Neural cell (in vitro differentiated cells): ENCODE results near the gene TCF23. TPM values are rescaled to one million over a fixed set of nuclear protein-coding genes. Genes with fewer than 3 reads are reported as not detected.

Experiments used
- H2AFZ ChIP-seq: fragments of 200-600, 300-800 bp; sonication (generic), shearing (Covaris generic); 2 replicates; pipeline ENCODE4 v1.6.0; 2014; ENCODE audit warnings: low read depth, mild to moderate bottlenecking, antibody characterized with exemption, low read length, moderate library complexity
- H3F3A ChIP-seq: fragments of 200-600 bp; shearing (Covaris generic); 2 replicates; pipeline ENCODE4 v1.6.1; 2016; ENCODE audit warnings: mild to moderate bottlenecking, moderate library complexity, mixed read lengths, antibody characterized with exemption, low read length; ENCODE audit not compliant: insufficient read depth, poor library complexity, severe bottlenecking
- H3K27ac ChIP-seq: fragments of 200-600, 300-800 bp; sonication (generic), shearing (Covaris generic); 2 replicates; pipeline ENCODE4 v1.5.1; 2014; ENCODE audit warnings: mild to moderate bottlenecking, low read length, moderate library complexity
- H3K27me3 ChIP-seq: fragments of 300-800, 200-600 bp; sonication (generic), shearing (Covaris generic); 2 replicates; pipeline ENCODE4 v1.6.0; 2014; ENCODE audit warnings: mild to moderate bottlenecking, low read depth, low read length, moderate library complexity; ENCODE audit not compliant: insufficient read depth
- H3K36me3 ChIP-seq: fragments of 300-800, 200-600 bp; sonication (generic), shearing (Covaris generic); 2 replicates; pipeline ENCODE4 v1.5.1; 2014; ENCODE audit warnings: mild to moderate bottlenecking, antibody characterized with exemption, low read length, moderate library complexity; ENCODE audit not compliant: insufficient read depth
- H3K4me2 ChIP-seq: fragments of 300-800, 200-600 bp; sonication (generic), shearing (Covaris generic); 2 replicates; pipeline ENCODE4 v1.6.0; 2014; ENCODE audit warnings: mild to moderate bottlenecking, low read length
- H3K4me3 ChIP-seq: fragments of 300-800, 200-600 bp; sonication (generic), shearing (Covaris generic); 2 replicates; pipeline ENCODE4 v1.5.1; 2014; ENCODE audit warnings: mild to moderate bottlenecking, low read length, moderate library complexity
- H3K79me2 ChIP-seq: fragments of 200-600 bp; shearing (Covaris generic); replicated peaks from 2 replicates; pipeline ENCODE4 v1.6.0; 2014; ENCODE audit warnings: mild to moderate bottlenecking, low read length, moderate library complexity; ENCODE audit not compliant: insufficient read depth
- H3K9ac ChIP-seq: fragments of 300-800, 200-600 bp; sonication (generic), shearing (Covaris generic); 2 replicates; pipeline ENCODE4 v1.6.1; 2016; ENCODE audit warnings: mild to moderate bottlenecking, low read length, mixed read lengths
- H3K9me2 ChIP-seq: fragments of 200-600 bp; shearing (Covaris generic); 2 replicates; pipeline ENCODE4 v1.6.1; 2016; ENCODE audit warnings: mild to moderate bottlenecking, low read length, mixed read lengths; ENCODE audit not compliant: insufficient read depth
- H3K9me3 ChIP-seq: fragments of 200-600, 300-800 bp; sonication (generic), shearing (Covaris generic); 2 replicates; pipeline ENCODE4 v1.6.1; 2016; ENCODE audit warnings: mild to moderate bottlenecking, mixed run types, low read length, moderate library complexity, mixed read lengths
- H4K20me1 ChIP-seq: fragments of 200-600 bp; shearing (Covaris generic); 2 replicates; pipeline ENCODE4 v1.6.1; 2016; ENCODE audit warnings: mild to moderate bottlenecking, mixed run types; ENCODE audit not compliant: insufficient read depth
- EP300 ChIP-seq: fragments of 450-650 bp; conservative IDR thresholded peaks from 2 replicates; pipeline ENCODE4 v1.6.1; 2014; ENCODE audit warnings: antibody characterized with exemption, mild to moderate bottlenecking, moderate library complexity; ENCODE audit not compliant: poor library complexity, severe bottlenecking
- EZH2 ChIP-seq: fragments of 200-600, 300-800 bp; shearing (Covaris generic), sonication (generic); IDR thresholded peaks from 2 replicates; pipeline ENCODE4 v1.6.1; 2014; ENCODE audit warnings: antibody characterized with exemption, low read length, borderline replicate concordance, mild to moderate bottlenecking; ENCODE audit not compliant: insufficient read depth, poor library complexity, severe bottlenecking
- MXI1 ChIP-seq: fragments of 450-650 bp; conservative IDR thresholded peaks from 2 replicates; pipeline ENCODE4 v1.6.1; 2014; ENCODE audit warnings: antibody characterized with exemption, mild to moderate bottlenecking; ENCODE audit not compliant: poor library complexity, severe bottlenecking
- POLR2AphosphoS5 ChIP-seq: IDR thresholded peaks from 2 replicates; pipeline ENCODE4 v1.6.1; 2012
- RAD21 ChIP-seq: fragments of 450-650 bp; conservative IDR thresholded peaks from 2 replicates; pipeline ENCODE4 v1.6.1; 2014; ENCODE audit warnings: antibody characterized with exemption, mild to moderate bottlenecking, moderate library complexity
- SMC3 ChIP-seq: fragments of 450-650 bp; conservative IDR thresholded peaks from 2 replicates; pipeline ENCODE4 v1.6.1; 2014; ENCODE audit warnings: antibody characterized with exemption, mild to moderate bottlenecking, moderate library complexity; ENCODE audit not compliant: poor library complexity
- TAF1 ChIP-seq: IDR thresholded peaks from 2 replicates; pipeline ENCODE4 v1.6.1; 2012; ENCODE audit warnings: low read depth
- polyA minus RNA-seq: library from RNA; depleted of rRNA, polyadenylated mRNA; stranded (reverse); fragments of >200 nt; gene quantifications from 2 replicates; pipeline ENCODE4 v1.2.3, GENCODE V29; 2014
- polyA plus RNA-seq: library from polyadenylated mRNA; depleted of rRNA; stranded (reverse); fragments of >200 nt; gene quantifications from 2 replicates; pipeline ENCODE4 v1.2.3, GENCODE V29; 2014
- TF ChIP-seq, protein P1 (sequence below): fragments of 450-650 bp; IDR thresholded peaks from 2 replicates; pipeline ENCODE4 v1.5.1; 2014; ENCODE audit warnings: antibody characterized with exemption, mild to moderate bottlenecking, moderate library complexity; ENCODE audit not compliant: poor library complexity, severe bottlenecking
- TF ChIP-seq, protein P2 (sequence below): IDR thresholded peaks from 2 replicates; pipeline ENCODE4 v1.6.1; 2012; ENCODE audit warnings: borderline replicate concordance

The TCF23 gene
- polyA plus RNA-seq (not detected in 2 replicates), polyA minus RNA-seq (not detected in 2 replicates)

DNA sequence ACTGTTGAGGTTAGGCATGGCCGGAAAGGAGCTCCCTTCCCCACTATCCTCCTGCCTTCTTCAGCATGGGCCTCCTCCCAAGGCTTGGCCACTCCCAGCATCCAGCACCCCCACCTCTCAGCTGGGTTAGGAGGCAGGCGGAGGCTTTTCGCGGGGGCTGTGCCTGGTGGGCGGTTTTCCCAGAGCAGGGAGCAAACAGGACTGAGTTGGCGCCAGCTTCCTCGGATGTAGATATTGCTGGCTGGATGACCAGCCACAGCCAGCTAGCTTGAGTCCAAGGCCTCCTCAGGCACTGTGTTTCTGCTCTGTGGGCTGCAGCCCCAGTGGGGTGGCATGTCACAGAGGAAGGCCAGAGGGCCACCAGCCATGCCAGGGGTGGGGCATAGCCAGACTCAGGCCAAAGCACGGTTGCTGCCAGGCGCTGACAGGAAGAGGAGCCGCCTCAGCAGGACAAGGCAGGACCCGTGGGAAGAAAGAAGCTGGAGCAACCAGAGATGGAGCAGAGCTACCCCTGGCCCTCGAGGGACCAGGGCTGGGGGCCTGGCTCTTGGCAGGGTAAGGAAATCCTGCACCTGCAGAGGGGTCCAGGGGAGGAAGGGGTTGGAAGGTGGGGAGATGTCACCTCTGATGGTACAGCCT, at the start of gene TCF23:
Gene TCF23 (plus strand): TSS at position 204 of the 639 bp plus-strand sequence. CDS start 130 bp downstream, at position 334.
- Histone ChIP-seq H4K20me1 (no peaks in the 10 kb centered on the region), H3F3A (no peaks in the 10 kb centered on the region), H3K4me3 (no peak within 1 kb of the TSS), H3K9me2 (no peaks in the 10 kb centered on the region), H3K36me3 (no peaks in the 10 kb centered on the region), H3K9ac (no peak within 1 kb of the TSS), H3K4me2 (no peak within 1 kb of the TSS), H3K27me3 (no peaks in the 10 kb centered on the region), H3K79me2 (no peaks in the 10 kb centered on the region), H2AFZ (no peak within 1 kb of the TSS), H3K27ac (no peak within 1 kb of the TSS), H3K9me3 (no peaks in the 10 kb centered on the region)
- TF ChIP-seq, protein P1, sequence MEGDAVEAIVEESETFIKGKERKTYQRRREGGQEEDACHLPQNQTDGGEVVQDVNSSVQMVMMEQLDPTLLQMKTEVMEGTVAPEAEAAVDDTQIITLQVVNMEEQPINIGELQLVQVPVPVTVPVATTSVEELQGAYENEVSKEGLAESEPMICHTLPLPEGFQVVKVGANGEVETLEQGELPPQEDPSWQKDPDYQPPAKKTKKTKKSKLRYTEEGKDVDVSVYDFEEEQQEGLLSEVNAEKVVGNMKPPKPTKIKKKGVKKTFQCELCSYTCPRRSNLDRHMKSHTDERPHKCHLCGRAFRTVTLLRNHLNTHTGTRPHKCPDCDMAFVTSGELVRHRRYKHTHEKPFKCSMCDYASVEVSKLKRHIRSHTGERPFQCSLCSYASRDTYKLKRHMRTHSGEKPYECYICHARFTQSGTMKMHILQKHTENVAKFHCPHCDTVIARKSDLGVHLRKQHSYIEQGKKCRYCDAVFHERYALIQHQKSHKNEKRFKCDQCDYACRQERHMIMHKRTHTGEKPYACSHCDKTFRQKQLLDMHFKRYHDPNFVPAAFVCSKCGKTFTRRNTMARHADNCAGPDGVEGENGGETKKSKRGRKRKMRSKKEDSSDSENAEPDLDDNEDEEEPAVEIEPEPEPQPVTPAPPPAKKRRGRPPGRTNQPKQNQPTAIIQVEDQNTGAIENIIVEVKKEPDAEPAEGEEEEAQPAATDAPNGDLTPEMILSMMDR, result no peak
- TF ChIP-seq SMC3, result no peak

DNA sequence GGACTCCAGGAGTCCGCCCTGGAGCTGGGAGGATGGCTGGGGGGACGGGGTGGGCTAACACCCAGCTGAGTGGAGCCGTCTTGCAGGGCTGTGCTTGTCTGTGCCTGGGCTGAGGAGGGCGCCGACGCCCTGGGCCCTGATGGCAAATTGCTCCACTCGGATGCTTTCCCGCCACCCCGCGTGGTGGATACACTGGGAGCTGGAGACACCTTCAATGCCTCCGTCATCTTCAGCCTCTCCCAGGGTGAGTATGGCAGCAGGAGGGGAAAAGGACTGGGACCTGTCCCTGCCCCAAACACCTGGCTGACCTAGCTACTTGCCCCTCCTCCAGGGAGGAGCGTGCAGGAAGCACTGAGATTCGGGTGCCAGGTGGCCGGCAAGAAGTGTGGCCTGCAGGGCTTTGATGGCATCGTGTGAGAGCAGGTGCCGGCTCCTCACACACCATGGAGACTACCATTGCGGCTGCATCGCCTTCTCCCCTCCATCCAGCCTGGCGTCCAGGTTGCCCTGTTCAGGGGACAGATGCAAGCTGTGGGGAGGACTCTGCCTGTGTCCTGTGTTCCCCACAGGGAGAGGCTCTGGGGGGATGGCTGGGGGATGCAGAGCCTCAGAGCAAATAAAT, 49.4 kb upstream of the TCF23 start:
- no peaks in the 10 kb centered on the region for H3K9me3 ChIP-seq
- H3K9ac ChIP-seq, result no peak overlapping the region
- H3K36me3 ChIP-seq, result no peaks in the 10 kb centered on the region
- no peaks in the 10 kb centered on the region for H4K20me1 ChIP-seq
- H2AFZ ChIP-seq, result no peak overlapping the region
- H3K27me3 ChIP-seq, result no peaks in the 10 kb centered on the region
- no peak overlapping the region for H3K4me3 ChIP-seq
- H3K4me2 ChIP-seq, result no peak overlapping the region
- H3K27ac ChIP-seq, result no peak overlapping the region
- no peak for TF ChIP-seq RAD21
- TF ChIP-seq POLR2AphosphoS5, result no peak
- TF ChIP-seq, protein P2, sequence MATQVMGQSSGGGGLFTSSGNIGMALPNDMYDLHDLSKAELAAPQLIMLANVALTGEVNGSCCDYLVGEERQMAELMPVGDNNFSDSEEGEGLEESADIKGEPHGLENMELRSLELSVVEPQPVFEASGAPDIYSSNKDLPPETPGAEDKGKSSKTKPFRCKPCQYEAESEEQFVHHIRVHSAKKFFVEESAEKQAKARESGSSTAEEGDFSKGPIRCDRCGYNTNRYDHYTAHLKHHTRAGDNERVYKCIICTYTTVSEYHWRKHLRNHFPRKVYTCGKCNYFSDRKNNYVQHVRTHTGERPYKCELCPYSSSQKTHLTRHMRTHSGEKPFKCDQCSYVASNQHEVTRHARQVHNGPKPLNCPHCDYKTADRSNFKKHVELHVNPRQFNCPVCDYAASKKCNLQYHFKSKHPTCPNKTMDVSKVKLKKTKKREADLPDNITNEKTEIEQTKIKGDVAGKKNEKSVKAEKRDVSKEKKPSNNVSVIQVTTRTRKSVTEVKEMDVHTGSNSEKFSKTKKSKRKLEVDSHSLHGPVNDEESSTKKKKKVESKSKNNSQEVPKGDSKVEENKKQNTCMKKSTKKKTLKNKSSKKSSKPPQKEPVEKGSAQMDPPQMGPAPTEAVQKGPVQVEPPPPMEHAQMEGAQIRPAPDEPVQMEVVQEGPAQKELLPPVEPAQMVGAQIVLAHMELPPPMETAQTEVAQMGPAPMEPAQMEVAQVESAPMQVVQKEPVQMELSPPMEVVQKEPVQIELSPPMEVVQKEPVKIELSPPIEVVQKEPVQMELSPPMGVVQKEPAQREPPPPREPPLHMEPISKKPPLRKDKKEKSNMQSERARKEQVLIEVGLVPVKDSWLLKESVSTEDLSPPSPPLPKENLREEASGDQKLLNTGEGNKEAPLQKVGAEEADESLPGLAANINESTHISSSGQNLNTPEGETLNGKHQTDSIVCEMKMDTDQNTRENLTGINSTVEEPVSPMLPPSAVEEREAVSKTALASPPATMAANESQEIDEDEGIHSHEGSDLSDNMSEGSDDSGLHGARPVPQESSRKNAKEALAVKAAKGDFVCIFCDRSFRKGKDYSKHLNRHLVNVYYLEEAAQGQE, result no peak
- TF ChIP-seq MXI1, result no peak
- no peak for TF ChIP-seq EZH2
- no peaks in the 10 kb centered on the region for H3K9me2 ChIP-seq
- no peaks in the 10 kb centered on the region for H3F3A ChIP-seq
- no peaks in the 10 kb centered on the region for H3K79me2 ChIP-seq

DNA sequence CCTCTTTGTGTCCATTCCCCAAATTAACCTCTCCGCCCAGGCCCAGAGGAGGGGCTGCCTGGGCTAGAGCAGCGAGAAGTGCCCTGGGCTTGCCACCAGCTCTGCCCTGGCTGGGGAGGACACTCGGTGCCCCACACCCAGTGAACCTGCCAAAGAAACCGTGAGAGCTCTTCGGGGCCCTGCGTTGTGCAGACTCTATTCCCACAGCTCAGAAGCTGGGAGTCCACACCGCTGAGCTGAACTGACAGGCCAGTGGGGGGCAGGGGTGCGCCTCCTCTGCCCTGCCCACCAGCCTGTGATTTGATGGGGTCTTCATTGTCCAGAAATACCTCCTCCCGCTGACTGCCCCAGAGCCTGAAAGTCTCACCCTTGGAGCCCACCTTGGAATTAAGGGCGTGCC, 48.8 kb upstream of the TCF23 start:
- Histone ChIP-seq H3K79me2 (no peaks in the 10 kb centered on the region), H3F3A (no peaks in the 10 kb centered on the region), H3K9ac (no peak overlapping the region), H4K20me1 (no peaks in the 10 kb centered on the region), H3K4me2 (no peak overlapping the region), H3K9me2 (no peaks in the 10 kb centered on the region), H3K36me3 (no peaks in the 10 kb centered on the region), H3K9me3 (no peaks in the 10 kb centered on the region), H2AFZ (no peak overlapping the region), H3K27me3 (no peaks in the 10 kb centered on the region), H3K27ac (no peak overlapping the region), H3K4me3 (no peak overlapping the region)
- TF ChIP-seq RAD21 (no peak), POLR2AphosphoS5 (no peak), EZH2 (no peak), TAF1 (no peak), EP300 (no peak), MXI1 (no peak), SMC3 (no peak)
- TF ChIP-seq, protein P2, result no peak
- TF ChIP-seq, protein P1, result no peak
